GM12872 (cell line): ENCODE measurements around the gene ERMARD.

ENCODE experiments used
- TF ChIP-seq, protein P1 (sequence below): IDR thresholded peaks from 3 replicates; pipeline ENCODE4 v1.5.1; 2011; ENCODE audit warnings: low read depth, mild to moderate bottlenecking, low read length, moderate library complexity; ENCODE audit not compliant: insufficient read depth

The ERMARD gene

DNA sequence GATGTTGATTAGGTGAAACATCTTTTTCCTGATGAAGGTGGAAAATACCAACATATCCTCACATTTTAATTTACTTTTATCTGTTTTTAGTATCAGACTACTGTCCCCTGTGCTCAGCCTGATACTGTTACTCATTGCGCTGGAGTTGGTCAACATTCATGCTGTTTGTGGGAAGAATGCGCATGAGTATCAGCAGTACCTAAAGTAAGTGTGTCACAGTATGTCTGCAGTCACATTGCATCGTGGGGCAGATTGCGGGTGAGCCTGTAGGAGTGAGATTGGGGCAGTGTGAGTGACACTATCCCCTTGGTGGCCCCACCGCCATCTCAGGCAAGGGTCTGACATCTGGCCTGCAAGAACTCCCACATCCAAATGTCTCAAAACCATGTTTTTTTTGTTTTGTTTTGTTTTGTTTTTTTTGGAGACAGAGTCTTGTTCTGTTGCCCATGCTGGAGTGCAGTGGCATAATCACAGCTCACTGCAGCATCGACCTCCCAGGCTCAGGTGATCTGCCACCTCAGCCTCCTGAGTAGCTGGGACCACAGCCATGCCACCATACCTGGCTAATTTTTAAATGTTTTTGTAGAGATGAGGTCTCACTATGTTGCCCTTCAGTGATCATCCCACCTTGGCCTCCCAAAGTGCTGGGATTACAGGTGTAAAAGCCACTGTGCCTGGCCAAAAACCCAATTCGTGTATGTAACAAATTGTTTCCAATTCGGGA lies 27.8 kb downstream of the ERMARD start:
- TF ChIP-seq, protein P1, sequence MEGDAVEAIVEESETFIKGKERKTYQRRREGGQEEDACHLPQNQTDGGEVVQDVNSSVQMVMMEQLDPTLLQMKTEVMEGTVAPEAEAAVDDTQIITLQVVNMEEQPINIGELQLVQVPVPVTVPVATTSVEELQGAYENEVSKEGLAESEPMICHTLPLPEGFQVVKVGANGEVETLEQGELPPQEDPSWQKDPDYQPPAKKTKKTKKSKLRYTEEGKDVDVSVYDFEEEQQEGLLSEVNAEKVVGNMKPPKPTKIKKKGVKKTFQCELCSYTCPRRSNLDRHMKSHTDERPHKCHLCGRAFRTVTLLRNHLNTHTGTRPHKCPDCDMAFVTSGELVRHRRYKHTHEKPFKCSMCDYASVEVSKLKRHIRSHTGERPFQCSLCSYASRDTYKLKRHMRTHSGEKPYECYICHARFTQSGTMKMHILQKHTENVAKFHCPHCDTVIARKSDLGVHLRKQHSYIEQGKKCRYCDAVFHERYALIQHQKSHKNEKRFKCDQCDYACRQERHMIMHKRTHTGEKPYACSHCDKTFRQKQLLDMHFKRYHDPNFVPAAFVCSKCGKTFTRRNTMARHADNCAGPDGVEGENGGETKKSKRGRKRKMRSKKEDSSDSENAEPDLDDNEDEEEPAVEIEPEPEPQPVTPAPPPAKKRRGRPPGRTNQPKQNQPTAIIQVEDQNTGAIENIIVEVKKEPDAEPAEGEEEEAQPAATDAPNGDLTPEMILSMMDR, result no peak

DNA sequence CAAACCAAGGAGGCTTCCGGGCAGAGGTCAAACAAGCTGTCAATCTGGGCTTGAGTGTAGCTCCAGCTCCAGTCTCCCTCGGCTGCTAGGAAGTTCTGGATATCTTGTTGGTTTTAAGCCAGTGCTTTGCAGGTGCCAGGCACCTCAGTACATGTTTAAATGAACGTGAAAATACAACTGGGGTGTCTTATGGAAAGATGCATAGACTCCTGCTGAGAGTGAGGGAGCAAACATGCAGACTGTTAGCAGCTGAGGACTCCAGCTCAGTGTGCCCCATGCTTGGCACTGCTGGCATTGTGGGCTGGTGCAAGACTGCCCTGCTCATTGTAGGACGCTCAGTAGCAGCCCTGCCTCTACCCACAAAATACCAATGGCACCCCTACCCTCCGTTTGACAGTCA lies 28.5 kb downstream of the ERMARD start:
- TF ChIP-seq, protein P1, result no peak

DNA sequence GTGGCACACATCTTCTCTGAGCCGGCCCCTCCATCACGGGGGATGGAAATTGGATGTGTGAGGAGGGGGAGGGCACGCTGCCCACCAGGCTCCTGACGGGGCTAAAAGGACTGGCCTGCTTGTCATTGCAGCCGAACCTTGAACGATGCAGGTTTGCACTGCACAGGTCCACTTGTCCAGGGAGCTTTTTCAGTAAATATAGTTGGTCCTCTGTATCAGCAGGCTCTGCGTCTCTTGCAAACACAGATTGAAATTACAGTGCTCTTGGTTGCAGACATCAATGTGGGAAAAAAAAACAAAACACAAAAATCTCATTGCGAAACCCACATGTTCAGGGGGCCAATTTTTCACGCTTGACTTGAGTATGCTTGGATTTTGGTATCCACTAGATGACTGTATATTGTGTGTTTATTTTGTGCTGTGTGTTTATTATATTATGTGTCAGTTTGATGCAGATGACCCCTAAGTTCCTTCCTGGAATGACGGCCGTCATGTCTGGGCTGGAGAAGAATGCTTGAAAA lies 29.2 kb downstream of the ERMARD start:
- TF ChIP-seq, protein P1, result no peak

DNA sequence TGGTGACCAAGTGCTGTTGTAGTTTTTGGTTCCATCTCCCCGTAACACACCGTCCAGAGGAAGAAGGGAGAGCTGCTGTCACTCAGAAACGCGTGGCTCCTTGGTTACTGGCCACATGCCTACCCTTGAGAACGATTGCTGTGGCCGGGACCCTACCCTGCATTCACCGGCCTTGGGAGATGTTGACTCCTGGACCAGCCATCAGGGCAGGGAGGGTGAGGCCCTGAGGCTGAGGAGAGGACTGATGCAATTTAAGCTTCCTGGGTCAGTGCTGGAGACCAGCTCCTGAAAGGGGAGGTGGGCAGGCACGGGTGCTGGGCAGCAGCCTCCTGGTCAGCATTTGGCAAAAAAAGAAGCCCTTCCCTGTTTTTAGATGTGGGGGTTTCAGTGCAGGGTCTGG lies 31.5 kb downstream of the ERMARD start:
- TF ChIP-seq, protein P1, result no peak

DNA sequence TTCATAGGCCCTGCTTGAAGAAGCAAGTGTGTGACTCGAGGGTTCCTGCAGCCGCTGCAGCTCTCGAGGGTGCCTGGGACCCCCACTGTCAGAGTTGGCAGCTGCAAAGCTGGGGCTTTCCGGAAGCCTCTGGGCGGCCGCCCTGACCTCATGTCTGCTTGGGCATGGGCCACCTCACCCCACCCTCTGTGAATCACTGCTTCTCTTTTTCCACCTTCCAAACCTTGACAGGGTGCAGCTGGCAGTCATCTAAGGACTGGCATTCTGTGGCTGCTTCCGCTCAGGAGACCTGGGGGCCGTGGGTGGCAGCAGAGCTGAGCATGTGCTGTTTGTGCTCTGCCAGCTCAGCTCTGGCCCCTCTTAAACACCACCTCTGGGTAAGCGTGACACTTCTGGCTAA lies 32.0 kb downstream of the ERMARD start:
- TF ChIP-seq, protein P1, result no peak

DNA sequence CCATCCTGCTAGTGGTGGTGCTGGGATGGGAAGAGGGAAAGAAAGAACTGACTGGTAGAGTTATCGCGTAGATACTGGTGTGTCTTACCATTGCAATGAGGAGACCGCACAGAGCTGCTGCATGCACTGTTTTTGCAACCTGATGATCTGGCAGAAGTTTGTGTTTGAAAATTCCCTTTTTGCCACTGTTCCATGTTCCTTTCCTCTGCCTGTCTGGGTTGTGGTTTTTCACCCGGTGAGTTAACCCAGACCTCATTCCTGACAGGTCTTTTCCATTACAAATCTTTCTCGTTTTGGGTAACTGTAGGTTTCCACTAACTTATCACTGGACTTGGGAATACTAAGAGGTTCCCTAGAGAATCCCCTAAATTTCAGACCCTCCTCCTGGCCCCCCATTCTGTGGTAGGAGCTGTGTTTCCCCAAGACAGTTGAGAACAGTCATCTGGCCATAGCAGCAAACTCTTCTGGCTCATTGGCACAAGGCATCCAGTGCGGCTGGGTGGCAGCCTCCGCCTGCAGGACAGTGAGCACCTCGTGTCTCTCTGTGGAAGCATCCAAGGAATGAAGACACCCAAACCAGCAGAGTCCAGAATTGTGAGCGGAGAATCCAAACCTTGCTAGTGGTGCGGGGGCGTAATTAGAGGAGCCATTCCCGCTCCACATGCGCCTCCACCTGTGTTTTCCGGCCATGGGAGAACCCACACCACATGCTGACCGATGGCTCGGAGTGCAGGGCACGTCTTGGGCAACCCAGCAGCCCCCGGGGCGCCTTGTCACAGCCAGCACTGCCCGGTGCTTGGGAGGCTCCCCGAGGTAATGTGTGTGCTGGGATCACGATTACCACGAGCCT lies 32.8 kb downstream of the ERMARD start:
- TF ChIP-seq, protein P1, result no peak

DNA sequence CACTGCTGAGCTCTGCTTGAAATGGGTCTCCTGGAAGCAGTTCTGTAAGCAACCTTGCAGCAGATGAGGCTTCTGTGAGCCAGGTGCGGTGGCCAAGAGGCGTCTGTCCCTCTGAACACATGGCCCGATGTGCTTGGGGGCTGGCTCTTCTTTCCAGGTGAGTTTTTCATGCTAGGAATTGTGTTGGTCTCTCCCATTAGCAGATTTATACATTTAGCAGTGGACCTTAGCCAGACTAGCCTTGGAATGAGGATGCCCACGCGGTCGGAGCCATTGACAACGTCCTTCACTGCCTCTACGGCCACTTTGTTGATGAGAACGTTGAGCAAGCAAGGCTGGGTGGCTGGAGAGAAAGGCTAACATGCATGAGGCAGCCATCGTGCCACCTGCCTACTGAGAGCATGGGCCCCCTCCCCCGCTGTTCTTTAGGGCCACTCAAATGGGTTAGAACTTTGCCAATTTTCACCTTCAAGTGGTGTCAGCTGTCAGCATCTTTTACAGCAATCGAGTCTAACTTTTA lies 33.5 kb downstream of the ERMARD start:
- TF ChIP-seq, protein P1, result no peak
